LNCAP (cell line): Measurements from ENCODE around the gene CA9.

Experiments used
- TF ChIP-seq, protein P1 (sequence below): fragments of 450-650 bp; IDR thresholded peaks from 2 replicates; pipeline ENCODE4 v1.5.1; 2017; ENCODE audit warnings: mild to moderate bottlenecking

Gene CA9

DNA sequence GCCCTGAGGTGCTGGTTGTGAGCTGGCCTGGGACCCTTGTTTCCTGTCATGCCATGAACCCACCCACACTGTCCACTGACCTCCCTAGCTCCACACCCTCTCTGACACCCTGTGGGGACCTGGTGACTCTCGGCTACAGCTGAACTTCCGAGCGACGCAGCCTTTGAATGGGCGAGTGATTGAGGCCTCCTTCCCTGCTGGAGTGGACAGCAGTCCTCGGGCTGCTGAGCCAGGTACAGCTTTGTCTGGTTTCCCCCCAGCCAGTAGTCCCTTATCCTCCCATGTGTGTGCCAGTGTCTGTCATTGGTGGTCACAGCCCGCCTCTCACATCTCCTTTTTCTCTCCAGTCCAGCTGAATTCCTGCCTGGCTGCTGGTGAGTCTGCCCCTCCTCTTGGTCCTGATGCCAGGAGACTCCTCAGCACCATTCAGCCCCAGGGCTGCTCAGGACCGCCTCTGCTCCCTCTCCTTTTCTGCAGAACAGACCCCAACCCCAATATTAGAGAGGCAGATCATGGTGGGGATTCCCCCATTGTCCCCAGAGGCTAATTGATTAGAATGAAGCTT, 6.1 kb downstream of the CA9 start:
- TF ChIP-seq, protein P1, sequence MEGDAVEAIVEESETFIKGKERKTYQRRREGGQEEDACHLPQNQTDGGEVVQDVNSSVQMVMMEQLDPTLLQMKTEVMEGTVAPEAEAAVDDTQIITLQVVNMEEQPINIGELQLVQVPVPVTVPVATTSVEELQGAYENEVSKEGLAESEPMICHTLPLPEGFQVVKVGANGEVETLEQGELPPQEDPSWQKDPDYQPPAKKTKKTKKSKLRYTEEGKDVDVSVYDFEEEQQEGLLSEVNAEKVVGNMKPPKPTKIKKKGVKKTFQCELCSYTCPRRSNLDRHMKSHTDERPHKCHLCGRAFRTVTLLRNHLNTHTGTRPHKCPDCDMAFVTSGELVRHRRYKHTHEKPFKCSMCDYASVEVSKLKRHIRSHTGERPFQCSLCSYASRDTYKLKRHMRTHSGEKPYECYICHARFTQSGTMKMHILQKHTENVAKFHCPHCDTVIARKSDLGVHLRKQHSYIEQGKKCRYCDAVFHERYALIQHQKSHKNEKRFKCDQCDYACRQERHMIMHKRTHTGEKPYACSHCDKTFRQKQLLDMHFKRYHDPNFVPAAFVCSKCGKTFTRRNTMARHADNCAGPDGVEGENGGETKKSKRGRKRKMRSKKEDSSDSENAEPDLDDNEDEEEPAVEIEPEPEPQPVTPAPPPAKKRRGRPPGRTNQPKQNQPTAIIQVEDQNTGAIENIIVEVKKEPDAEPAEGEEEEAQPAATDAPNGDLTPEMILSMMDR = no peak

DNA sequence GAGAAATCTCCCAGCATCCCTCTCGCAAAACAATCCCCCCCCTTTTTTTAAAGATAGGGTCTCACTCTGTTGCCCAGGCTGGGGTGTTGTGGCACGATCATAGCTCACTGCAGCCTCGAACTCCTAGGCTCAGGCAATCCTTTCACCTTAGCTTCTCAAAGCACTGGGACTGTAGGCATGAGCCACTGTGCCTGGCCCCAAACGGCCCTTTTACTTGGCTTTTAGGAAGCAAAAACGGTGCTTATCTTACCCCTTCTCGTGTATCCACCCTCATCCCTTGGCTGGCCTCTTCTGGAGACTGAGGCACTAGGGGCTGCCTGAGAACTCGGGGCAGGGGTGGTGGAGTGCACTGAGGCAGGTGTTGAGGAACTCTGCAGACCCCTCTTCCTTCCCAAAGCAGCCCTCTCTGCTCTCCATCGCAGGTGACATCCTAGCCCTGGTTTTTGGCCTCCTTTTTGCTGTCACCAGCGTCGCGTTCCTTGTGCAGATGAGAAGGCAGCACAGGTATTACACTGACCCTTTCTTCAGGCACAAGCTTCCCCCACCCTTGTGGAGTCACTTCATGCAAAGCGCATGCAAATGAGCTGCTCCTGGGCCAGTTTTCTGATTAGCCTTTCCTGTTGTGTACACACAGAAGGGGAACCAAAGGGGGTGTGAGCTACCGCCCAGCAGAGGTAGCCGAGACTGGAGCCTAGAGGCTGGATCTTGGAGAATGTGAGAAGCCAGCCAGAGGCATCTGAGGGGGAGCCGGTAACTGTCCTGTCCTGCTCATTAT, 6.8 kb downstream of the CA9 start:
- TF ChIP-seq, protein P1 = no peak

DNA sequence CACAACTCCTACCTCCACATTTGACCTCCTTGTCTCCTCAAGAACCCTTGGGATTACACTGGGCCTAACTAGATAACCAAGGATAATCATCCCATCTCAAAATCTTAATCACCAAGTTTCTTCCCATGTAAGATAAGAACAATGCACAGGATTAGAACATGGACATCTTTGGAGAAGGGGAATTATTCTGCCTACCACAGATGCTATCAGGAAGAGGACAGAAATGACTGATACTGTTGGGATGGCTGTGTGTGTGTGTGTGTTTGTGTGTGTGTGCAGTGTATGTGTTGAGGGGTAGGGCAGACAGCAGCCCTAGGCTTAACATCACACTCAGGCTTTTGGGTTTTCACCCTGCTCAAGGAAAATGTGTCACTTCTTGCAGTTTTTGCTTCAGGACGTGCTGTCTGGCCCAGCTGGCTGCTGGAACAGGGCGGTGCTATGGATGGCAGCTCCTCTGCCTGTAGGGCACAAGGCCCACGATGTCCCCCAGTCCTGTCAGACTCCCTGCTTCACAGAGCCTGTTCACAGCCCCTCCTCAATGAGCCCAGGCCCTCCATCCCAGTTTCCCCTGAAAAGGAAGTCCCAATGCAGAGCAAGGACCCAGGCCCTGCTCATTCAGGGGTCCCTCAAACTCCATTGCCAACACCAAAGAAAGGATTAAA, 7.7 kb downstream of the CA9 start:
- TF ChIP-seq, protein P1 = no peak

DNA sequence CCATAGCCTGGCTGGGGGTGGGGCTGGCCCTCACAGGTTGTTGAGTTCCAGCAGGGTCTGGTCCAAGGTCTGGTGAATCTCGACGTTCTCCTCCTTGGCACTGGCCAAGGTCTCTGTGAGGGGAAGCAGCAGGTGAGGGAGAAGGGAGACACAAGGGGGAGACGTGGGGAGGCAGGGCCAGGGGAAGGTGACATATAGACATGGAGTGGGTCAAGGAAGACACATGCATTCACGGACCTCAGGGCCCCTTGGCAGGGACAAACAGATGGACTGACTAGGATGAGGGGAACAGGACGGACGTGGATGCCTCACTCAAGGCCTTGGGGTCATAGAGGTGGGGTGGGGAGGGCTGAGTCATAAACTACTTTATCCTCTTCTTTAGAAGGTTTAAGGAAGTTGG, 8.3 kb downstream of the CA9 start:
- TF ChIP-seq, protein P1 = no peak

DNA sequence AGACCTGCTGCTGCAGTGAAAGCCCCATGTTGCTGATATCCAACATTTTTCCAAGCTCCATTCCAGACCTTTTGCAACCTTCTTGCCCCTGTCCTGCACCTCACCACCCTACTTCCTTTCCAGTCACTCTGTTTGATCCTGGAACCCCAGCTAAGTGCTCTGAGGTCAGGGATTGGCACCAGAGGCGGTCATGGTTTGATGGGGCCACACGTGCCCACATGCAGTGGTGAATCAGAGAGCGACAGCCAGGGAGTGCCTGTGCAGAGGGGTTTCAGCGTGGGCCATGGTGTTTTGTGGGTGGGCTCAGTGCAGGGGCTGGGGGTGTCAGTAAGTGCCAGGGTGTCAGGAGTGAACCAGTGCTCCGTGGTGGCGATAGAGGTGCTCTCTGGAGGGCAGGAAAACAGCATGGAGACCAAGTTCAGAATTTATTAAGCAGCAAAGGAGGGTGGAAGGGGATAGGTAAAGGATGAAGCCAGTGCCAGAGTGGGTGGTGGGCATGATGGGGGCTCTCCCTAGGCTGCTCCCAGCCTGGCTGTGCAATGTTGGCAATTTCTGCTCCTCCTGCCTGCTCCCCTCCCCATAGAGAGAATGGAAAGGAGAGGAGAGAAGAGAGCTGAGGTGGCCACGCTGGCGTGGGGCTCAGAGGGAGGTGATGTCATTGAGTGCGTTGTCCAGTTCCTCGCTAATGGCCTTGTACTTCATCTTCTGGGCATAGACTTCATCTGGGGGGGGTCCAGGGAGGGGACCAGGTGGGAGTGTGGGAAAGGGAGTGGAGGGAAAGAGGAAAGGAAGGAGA, 9.0 kb downstream of the CA9 start:
- TF ChIP-seq, protein P1 = no peak

DNA sequence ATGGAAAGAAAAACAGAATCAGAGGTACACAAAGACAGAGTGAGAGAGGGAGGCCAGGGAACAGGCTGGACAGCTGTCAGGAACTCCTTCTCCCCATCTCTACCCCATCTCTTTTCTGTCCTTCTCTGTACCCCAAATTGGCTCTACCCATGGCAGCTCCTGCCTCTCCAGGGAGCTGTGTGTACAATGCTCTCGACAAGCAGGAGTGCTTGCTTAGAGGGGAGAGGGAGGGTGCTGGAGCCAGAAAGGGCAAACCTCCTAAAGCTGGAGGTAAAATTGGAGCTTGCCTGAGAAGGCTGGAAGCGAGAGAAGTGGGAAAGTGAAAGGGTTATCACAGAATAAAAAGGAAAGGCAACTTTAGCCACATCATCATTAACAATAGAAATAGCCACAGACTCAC, 9.6 kb downstream of the CA9 start:
- TF ChIP-seq, protein P1 = no peak

DNA sequence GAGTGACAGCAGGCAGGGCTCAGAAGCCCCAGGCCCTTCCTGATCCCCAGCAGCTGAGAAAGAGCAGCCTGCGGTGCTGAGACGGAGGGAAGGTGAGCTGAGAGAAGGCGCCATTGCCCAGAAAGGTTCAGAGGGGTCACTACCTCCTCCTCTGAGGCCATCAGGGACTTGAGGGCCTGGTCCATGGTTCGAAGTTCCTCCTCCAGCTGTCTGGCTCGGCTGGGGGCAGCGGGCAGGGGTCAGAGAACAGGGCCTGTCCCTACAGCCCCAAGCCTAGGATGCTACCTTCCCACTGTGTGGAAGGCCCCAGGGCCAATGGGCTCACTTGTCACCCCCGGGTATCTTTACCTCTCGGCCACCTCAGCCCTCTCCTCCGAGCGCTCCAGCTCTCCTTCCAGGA, 11.2 kb downstream of the CA9 start:
- TF ChIP-seq, protein P1 = no peak
